ENCODE data around the gene ADORA2A.

Gene ADORA2A

DNA sequence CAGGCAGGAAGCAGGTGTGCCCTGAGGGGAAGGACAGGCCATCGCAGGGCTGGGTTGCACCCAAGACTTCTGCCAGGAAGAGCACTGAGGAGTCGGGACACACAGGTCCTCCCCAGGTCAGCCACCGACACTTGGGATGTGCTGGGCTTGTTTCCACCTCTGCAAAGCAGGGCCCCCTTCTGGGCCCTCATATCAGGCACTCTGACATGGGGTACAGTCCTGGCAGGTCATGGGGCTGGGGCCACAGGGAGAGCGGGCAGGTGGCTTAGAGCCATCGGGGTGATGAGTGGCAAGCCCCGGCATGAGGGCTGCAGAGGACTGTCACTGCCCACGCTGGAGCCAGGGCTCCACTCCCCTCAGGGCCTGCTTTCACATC, 7.9 kb upstream of the ADORA2A start:
- no peak for TF ChIP-seq L3MBTL2 (conservative IDR thresholded peaks at IDR 0.05)
- no peak for TF ChIP-seq FOXK2 (IDR thresholded peaks at IDR 0.05)
- TF ChIP-seq ARNT (IDR thresholded peaks at IDR 0.05) = no peak
- TF ChIP-seq CTBP1 (IDR thresholded peaks at IDR 0.05; ENCODE audit: borderline replicate concordance) = no peak
- no peak for TF ChIP-seq ELF4 (IDR thresholded peaks at IDR 0.05)
- no peak for TF ChIP-seq FOXA1 (IDR thresholded peaks at IDR 0.05)
- TF ChIP-seq NFRKB (IDR thresholded peaks at IDR 0.05) = no peak
- TF ChIP-seq, protein P1, sequence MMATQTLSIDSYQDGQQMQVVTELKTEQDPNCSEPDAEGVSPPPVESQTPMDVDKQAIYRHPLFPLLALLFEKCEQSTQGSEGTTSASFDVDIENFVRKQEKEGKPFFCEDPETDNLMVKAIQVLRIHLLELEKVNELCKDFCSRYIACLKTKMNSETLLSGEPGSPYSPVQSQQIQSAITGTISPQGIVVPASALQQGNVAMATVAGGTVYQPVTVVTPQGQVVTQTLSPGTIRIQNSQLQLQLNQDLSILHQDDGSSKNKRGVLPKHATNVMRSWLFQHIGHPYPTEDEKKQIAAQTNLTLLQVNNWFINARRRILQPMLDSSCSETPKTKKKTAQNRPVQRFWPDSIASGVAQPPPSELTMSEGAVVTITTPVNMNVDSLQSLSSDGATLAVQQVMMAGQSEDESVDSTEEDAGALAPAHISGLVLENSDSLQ (IDR thresholded peaks at IDR 0.05) = no peak
- no peak for TF ChIP-seq LEF1 (IDR thresholded peaks at IDR 0.05; ENCODE audit: borderline replicate concordance)
- TF ChIP-seq TARDBP (IDR thresholded peaks at IDR 0.05) = no peak
- TF ChIP-seq SP1 (IDR thresholded peaks at IDR 0.05) = no peak
- TF ChIP-seq ZNF384 (IDR thresholded peaks at IDR 0.05) = no peak
- no peak for TF ChIP-seq HDGF (IDR thresholded peaks at IDR 0.05; ENCODE audit: borderline replicate concordance)
- no peak for TF ChIP-seq FOXM1 (IDR thresholded peaks at IDR 0.05; ENCODE audit: borderline replicate concordance)
- no peak for TF ChIP-seq SUZ12 (IDR thresholded peaks at IDR 0.05)
- no peak for TF ChIP-seq BHLHE40 (IDR thresholded peaks at IDR 0.05; ENCODE audit: borderline replicate concordance)
- ChIA-PET CTCF (no interaction called here), POLR2A (no interaction called here)
- no peak for DNase-seq (ENCODE audit: extremely low spot score)

DNA sequence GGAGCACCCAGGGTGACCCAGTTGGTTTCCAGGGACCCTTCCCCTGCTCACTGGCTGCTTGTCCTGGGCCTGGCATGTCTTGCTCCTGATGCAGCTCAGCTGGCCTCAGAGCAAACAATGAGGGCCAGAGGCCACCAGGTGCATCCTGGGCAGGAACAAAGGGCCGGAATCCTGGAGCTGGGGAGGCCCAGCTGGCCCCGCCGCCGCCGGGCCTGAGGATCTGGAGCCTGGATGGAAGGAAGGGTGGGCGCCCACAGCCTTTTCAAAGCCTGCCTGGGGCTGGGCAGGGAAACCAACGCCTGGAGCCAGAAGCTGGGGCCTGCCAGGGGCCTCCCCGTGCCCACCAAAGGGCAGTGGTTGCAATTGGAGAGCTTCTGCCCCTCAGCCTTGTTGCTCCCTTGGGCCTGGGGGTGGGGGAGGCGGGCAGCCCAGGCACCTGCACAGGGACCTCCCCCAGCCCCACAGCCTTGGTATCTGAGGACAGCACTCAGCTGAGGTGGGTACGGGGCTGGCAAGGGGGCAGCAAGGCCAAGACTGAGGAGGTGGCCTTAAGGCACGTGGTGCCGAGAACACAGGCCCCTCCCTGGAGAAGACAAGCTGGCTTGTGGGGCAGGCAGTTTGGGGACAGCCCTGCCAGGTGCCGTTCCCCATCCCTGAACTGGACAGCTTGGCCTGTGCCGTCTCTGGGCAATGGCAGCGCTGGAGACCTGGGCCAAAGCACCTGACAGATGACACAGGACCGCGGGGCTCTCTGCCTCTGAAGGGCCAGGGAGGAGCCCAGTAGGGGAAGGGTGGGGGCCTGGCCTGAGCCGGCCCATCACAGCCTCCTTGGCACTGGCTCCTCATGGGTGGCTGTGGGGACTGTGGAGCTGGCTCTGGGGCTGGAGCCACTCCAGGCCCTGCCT, 7.1 kb upstream of the ADORA2A start:
- no peak for DNase-seq (ENCODE audit: extremely low spot score)
- no peak for TF ChIP-seq NFRKB (IDR thresholded peaks at IDR 0.05)
- TF ChIP-seq SUZ12 (IDR thresholded peaks at IDR 0.05) = no peak
- TF ChIP-seq FOXA1 (IDR thresholded peaks at IDR 0.05) = no peak
- no peak for TF ChIP-seq ZNF384 (IDR thresholded peaks at IDR 0.05)
- TF ChIP-seq SP1 (IDR thresholded peaks at IDR 0.05) = no peak
- no peak for TF ChIP-seq CTBP1 (IDR thresholded peaks at IDR 0.05; ENCODE audit: borderline replicate concordance)
- no peak for TF ChIP-seq FOXK2 (IDR thresholded peaks at IDR 0.05)
- no peak for TF ChIP-seq L3MBTL2 (conservative IDR thresholded peaks at IDR 0.05)
- TF ChIP-seq, protein P1 (IDR thresholded peaks at IDR 0.05) = no peak
- TF ChIP-seq BHLHE40 (IDR thresholded peaks at IDR 0.05; ENCODE audit: borderline replicate concordance) = no peak
- TF ChIP-seq ARNT (IDR thresholded peaks at IDR 0.05) = no peak
- TF ChIP-seq ELF4 (IDR thresholded peaks at IDR 0.05) = no peak
- no peak for TF ChIP-seq FOXM1 (IDR thresholded peaks at IDR 0.05; ENCODE audit: borderline replicate concordance)
- no peak for TF ChIP-seq TARDBP (IDR thresholded peaks at IDR 0.05)
- CTCF ChIA-PET = interaction anchor here (1.2 kb wide), 1 partner anchor 85 kb away, joined by 6 read pairs; no protein-coding TSS in a partner anchor
- POLR2A ChIA-PET = no interaction called here

DNA sequence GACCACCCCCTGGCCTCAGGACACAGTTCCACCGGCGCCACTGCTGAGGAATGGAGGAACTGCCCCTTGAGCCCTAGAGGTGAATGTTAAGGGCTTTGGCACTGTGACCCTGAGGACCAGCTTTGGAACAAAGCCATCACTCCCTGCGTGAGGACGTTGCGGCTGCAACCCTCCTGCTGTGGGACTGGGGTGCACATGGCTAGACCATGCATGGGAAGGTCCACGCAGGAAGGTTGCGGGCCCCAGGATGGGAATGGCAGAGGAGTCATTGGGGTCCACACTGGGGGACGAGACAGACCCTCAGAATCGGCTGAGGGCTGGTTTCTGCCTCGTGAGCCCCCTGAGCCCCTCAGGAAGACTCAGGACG, 6.4 kb upstream of the ADORA2A start:
- TF ChIP-seq CTBP1 (IDR thresholded peaks at IDR 0.05; ENCODE audit: borderline replicate concordance) = no peak
- no peak for TF ChIP-seq NFRKB (IDR thresholded peaks at IDR 0.05)
- TF ChIP-seq FOXA1 (IDR thresholded peaks at IDR 0.05) = no peak
- CTCF ChIA-PET = interaction anchor here (0.9 to 1.7 kb wide), 3 partner anchors 39 to 84 kb away, joined by 3 to 6 read pairs (median 4); no protein-coding TSS in a partner anchor
- no peak for DNase-seq (ENCODE audit: extremely low spot score)
- POLR2A ChIA-PET = no interaction called here

DNA sequence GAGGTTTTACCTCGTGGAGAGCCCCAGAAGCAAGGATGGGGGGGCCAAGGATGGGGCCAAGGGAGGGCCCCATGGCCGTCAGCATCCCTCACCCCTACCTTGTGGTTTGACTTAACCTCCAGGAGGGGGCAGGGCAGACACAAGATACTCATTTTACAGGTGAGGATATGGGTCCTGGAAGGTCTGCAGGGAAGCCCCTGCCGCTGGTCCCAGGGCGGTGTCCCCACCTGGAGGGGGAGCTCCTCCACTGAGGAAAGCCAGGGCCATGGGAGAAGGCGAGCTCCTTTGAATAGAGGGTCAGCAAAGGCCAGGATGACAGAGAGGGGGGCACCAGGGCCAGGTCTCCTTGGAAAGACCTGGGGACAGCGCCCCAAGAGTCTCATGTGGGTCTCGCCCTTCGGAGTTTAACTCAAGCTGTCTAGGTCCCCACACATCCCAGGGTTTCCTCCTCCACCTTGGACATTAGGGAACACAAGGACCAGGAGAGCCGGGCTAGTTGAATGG, 5.9 kb upstream of the ADORA2A start:
- ChIA-PET POLR2A (no interaction called here), CTCF (interaction anchor here (0.7 to 1.7 kb wide), 5 partner anchors 19 to 101 kb away, joined by 3 to 8 read pairs (median 5); no protein-coding TSS in a partner anchor)
- peak; percentile 37 for DNase-seq (ENCODE audit: extremely low spot score)

DNA sequence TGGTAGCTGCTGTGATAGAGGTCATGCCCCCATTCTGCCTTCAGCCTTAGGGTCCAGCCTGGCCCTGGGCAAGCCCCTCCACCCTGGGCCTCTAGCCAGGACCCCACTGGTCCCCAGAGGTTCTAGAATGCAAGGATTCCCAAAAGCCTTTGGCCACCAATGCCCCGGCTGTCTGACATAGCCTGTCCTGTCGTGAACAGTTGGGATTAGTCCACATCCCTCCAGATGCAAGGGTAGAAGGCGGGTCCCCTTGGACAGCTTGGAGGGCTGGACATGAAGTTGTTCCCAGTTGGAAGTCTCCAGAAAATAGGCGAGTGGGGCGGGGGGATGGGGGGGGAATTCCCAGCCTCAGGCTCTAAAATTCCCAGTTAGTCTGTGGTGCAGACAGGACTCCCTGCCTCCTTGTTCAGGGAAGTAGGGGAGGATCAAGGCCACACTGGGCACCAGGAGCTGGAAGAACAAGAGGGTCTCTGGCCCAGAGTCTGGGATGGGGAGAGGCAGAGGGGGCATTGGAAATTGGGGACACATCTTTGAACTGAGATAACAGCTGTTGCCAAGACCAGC, 5.2 kb upstream of the ADORA2A start:
- ChIA-PET CTCF (interaction anchor here (0.7 to 1.7 kb wide), 6 partner anchors 18 to 100 kb away, joined by 3 to 8 read pairs (median 4); no protein-coding TSS in a partner anchor), POLR2A (interaction anchor here (1.1 kb wide), 1 partner anchor 20 kb away, joined by 3 read pairs; no protein-coding TSS in a partner anchor)
- no peak for DNase-seq (ENCODE audit: extremely low spot score)
- TF ChIP-seq, protein P1 (IDR thresholded peaks at IDR 0.05) = no peak
- TF ChIP-seq FOXK2 (IDR thresholded peaks at IDR 0.05) (no peak), ZNF384 (IDR thresholded peaks at IDR 0.05) (no peak), L3MBTL2 (conservative IDR thresholded peaks at IDR 0.05) (no peak), BHLHE40 (IDR thresholded peaks at IDR 0.05; ENCODE audit: borderline replicate concordance) (no peak), FOXM1 (IDR thresholded peaks at IDR 0.05; ENCODE audit: borderline replicate concordance) (no peak), NFRKB (IDR thresholded peaks at IDR 0.05) (no peak), FOXA1 (IDR thresholded peaks at IDR 0.05) (no peak), ARNT (IDR thresholded peaks at IDR 0.05) (no peak), SUZ12 (IDR thresholded peaks at IDR 0.05) (no peak), ELF4 (IDR thresholded peaks at IDR 0.05) (no peak), LEF1 (IDR thresholded peaks at IDR 0.05; ENCODE audit: borderline replicate concordance) (no peak), TARDBP (IDR thresholded peaks at IDR 0.05) (no peak), CTBP1 (IDR thresholded peaks at IDR 0.05; ENCODE audit: borderline replicate concordance) (no peak), SP1 (IDR thresholded peaks at IDR 0.05) (no peak), HDGF (IDR thresholded peaks at IDR 0.05; ENCODE audit: borderline replicate concordance) (no peak)

More for the DNA sequence above, 5.9 kb upstream of the ADORA2A start:
- no peak for TF ChIP-seq FOXK2 (IDR thresholded peaks at IDR 0.05)
